ENCODE data around the gene LAYN. TPM values are rescaled to one million over a fixed set of nuclear protein-coding genes. Genes with fewer than 3 reads are reported as not detected.

Gene LAYN
- total and polyA plus RNA-seq, 2 of the 4 experiments (the other 2 are of a cell fraction): 92.5 to 118 TPM

GRCh38 chr11:111541254-111542061 lies 938 bp downstream of the LAYN start:
- Histone ChIP-seq H2BK20ac (ENCODE audit: low read depth, low read length) (peak overlapping the region; percentile 63), H2AK9ac (replicated peaks; ENCODE audit: low read depth, low read length, poor library complexity) (peak overlapping the region; percentile 84), H3K36me3 (ENCODE audit: control insufficient read depth, insufficient read depth, low read length) (peaks cover 24% of the 10 kb centered on the region), H4K91ac (ENCODE audit: insufficient read depth, low read depth, low read length) (peak overlapping the region; percentile 94), H3K18ac (ENCODE audit: low read depth, low read length) (peak overlapping the region; percentile 55), H3K14ac (replicated peaks; ENCODE audit: low read depth, low read length) (peak overlapping the region; percentile 94), H3K4me3 (ENCODE audit: insufficient read depth, low read depth, low read length) (peak overlapping the region; percentile 85), H3K9ac (ENCODE audit: low read depth, low read length) (peak overlapping the region; percentile 82), H2AK5ac (ENCODE audit: low read depth, low read length) (peak overlapping the region; percentile 91), H4K20me1 (ENCODE audit: insufficient read depth, low read length) (peaks cover 18% of the 10 kb centered on the region), H4K5ac (ENCODE audit: low read depth, low read length) (peak overlapping the region; percentile 62), H2BK120ac (ENCODE audit: low read depth, low read length) (peak overlapping the region; percentile 78), H3K4ac (ENCODE audit: low read depth, low read length) (peak overlapping the region; percentile 88), H3K4me2 (ENCODE audit: low read depth, low read length) (peak overlapping the region; percentile 72), H2BK15ac (ENCODE audit: low read depth, low read length) (peak overlapping the region; percentile 85; the same call in 1 of the 3 replicates), H2BK5ac (ENCODE audit: low read depth, low read length, poor library complexity, severe bottlenecking) (peak overlapping the region; percentile 64), H3K9me3 (ENCODE audit: control insufficient read depth, insufficient read depth, low read length) (no peaks in the 10 kb centered on the region; the same call in 1 of the 2 replicates), H3K27me3 (ENCODE audit: control insufficient read depth, insufficient read depth, low read length) (no peaks in the 10 kb centered on the region), H2AFZ (replicated peaks; ENCODE audit: low read length, poor library complexity) (peak overlapping the region; percentile 86), H3K9me1 (ENCODE audit: insufficient read depth, low read length) (peaks cover 27% of the 10 kb centered on the region), H3K27ac (ENCODE audit: insufficient read depth, low read length) (peak overlapping the region; percentile 73), H3K23ac (ENCODE audit: low read depth, low read length) (peak overlapping the region; percentile 71), H3K56ac (ENCODE audit: extremely low read depth, insufficient read depth, low read length) (peak overlapping the region; percentile 95), H3K79me1 (ENCODE audit: low read depth in 1 of 2, low read length in 2 of 2) (peaks cover 28 to 72% of the 10 kb centered on the region in 2 experiments), H4K8ac (ENCODE audit: low read depth in 2 of 2, low read length in 2 of 2) (peak overlapping the region; percentile 78 to 82), H3K4me1 (ENCODE audit: control insufficient read depth, insufficient read depth, low read length) (peaks cover 17% of the 10 kb centered on the region)
- ChIA-PET CTCF (interaction anchor here (0.6 kb wide), 1 partner anchor 169 kb away, joined by 4 read pairs; no protein-coding TSS in a partner anchor), POLR2A (ENCODE audit: unreplicated experiment) (no interaction called here)
- no TSS peak for BruUV-seq (replicated peaks)
- dilution Hi-C loops (cut with HindIII; ENCODE audit: low sequenced_read_pairs, unreplicated experiment): no loop called here
- peak; percentile 68 for ATAC-seq (ENCODE audit: low read depth)
- in situ Hi-C loops (cut with MboI; ENCODE audit: low sequenced_read_pairs): no loop called here
- TF ChIP-seq RCOR1 (IDR thresholded peaks at IDR 0.05; ENCODE audit: insufficient replicate concordance, low read length) (peak; percentile 9), CEBPB (IDR thresholded peaks at IDR 0.05; ENCODE audit: low read depth, low read length) (peak; percentile 69), BHLHE40 (IDR thresholded peaks at IDR 0.05; ENCODE audit: low read depth, low read length) (no peak), MAFK (IDR thresholded peaks at IDR 0.05; ENCODE audit: low read depth, low read length) (no peak), POLR2A (IDR thresholded peaks at IDR 0.05; ENCODE audit: low read depth, low read length) (peak; percentile 76), MAZ (IDR thresholded peaks at IDR 0.05; ENCODE audit: borderline replicate concordance, low read depth, low read length) (peak; percentile 38; the same call in 1 of the 2 replicates)
- 2% methylated on average over 16 of the region's 41 CpGs; no CpG with 5 or more reads in 1 of the 2 experiments for WGBS, 2 experiments (ENCODE audit: extremely low coverage in 2 of 2, insufficient read length in 1 of 2)
- intact Hi-C loops (cut with micrococcal nuclease): loop anchor here (1.0 kb wide), 1 partner anchor 87 kb away; no protein-coding TSS in a partner anchor
- peak; percentile 92 for DNase-seq

All from IMR-90 (cell line).